HG03103 (cell line): Measurements from ENCODE around the gene PLEKHA7.
A peak's percentile ranks its signal among the peaks of the same experiment; 100 is the strongest.
"Not testable (repeated sequence)": the region's sequence is repeated elsewhere in the genome, so short reads cannot be mapped to it uniquely, and the experiment has no call there.

Source experiments
- ATAC-seq: cut with Tn5 transposase; IDR thresholded peaks from one replicate; pipeline ENCODE4 v1.9.1; 2021; ENCODE audit warnings: low read depth; ENCODE audit not compliant: unreplicated experiment

The PLEKHA7 gene, protein sequence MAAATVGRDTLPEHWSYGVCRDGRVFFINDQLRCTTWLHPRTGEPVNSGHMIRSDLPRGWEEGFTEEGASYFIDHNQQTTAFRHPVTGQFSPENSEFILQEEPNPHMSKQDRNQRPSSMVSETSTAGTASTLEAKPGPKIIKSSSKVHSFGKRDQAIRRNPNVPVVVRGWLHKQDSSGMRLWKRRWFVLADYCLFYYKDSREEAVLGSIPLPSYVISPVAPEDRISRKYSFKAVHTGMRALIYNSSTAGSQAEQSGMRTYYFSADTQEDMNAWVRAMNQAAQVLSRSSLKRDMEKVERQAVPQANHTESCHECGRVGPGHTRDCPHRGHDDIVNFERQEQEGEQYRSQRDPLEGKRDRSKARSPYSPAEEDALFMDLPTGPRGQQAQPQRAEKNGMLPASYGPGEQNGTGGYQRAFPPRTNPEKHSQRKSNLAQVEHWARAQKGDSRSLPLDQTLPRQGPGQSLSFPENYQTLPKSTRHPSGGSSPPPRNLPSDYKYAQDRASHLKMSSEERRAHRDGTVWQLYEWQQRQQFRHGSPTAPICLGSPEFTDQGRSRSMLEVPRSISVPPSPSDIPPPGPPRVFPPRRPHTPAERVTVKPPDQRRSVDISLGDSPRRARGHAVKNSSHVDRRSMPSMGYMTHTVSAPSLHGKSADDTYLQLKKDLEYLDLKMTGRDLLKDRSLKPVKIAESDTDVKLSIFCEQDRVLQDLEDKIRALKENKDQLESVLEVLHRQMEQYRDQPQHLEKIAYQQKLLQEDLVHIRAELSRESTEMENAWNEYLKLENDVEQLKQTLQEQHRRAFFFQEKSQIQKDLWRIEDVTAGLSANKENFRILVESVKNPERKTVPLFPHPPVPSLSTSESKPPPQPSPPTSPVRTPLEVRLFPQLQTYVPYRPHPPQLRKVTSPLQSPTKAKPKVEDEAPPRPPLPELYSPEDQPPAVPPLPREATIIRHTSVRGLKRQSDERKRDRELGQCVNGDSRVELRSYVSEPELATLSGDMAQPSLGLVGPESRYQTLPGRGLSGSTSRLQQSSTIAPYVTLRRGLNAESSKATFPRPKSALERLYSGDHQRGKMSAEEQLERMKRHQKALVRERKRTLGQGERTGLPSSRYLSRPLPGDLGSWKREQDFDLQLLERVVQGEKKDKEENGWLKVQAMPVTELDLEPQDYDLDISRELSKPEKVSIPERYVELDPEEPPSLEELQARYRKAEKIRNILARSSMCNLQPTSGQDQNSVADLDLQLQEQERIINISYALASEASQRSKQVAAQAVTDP

DNA sequence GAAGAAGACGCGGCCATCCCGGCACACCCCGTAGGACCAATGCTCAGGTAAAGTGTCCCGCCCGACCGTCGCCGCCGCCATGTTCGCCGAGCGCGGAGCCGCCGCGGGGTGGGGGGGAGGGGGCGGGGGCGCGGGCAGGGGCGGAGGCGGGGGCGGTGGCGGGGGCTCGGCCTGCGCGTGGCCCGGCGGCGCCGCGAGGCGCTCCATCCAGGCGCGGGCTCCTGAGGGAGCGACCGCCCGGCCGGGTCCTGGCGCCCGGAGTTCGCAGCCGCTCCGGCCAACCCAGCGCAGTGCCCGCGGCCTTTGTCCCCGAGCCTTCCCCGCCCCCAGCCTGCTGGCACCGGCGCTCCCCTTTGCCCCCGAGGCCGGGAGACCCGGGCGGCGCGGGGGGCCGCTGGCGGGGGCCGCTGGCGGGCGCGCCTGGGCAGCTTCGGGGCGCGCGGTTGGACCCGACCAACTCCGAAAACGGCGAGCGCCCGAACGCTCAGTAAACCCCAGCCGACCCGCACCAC lies at the start of gene PLEKHA7:
Gene PLEKHA7, minus strand, starts transcription at position 94 of the 512 bp plus-strand sequence. Its CDS starts 13 bp downstream, at position 81.
- no peak for ATAC-seq

DNA sequence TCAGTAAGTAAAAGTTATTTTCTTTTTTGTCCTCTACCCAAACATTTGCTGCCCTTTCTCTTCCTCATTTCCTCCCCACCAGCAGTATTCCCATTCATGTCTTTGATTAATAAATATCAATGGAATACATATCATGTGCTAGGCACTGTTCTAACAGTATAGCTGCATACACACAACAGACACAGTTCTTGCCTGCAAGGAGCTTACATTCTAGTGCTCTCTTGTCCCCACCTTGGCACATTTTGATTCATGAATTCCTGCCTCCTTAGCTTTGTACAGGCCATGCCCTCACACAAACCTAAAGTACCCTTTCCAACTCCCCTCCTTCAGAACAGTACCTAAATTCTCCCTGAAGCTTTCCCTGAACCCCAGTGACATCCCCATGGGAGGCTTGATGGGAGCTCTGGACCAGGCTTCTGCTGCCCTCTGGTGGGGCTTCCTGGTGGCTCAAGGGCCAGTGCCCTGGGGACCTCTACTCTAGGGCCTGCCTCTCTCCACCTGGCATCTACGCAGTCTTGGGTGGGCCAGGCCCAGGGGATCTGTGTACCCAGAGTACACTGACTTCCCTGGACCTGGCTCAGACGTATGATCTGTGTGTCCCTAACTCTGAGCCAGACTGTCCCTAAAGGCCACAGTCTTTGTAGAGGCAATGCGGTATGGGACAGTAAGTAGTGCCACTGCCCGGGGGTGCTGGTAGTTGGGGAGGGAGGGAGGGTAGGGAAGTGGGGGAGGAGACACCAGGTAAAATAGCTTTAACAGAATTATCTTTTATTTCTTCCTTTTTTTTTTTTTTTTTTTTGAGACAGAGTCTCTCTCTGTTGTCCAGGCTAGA lies 49.2 kb upstream of the PLEKHA7 start:
- peak; percentile 70 for ATAC-seq

DNA sequence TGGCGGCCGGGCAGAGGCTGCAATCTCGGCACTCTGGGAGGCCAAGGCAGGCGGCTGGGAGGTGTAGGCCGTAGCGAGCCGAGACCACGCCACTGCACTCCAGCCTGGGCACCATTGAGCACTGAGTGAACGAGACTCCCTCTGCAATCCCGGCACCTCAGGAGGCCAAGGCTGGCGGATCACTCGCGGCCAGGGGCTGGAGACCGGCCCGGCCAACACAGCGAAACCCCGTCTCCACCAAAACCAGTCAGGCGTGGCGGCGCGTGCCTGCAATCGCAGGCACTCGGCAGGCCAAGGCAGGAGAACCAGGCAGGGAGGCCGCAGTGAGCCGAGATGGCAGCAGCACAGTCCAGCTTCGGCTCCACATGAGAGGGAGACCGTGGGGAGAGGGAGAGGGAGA lies 36.9 kb upstream of the PLEKHA7 start:
- not testable (repeated sequence) for ATAC-seq

DNA sequence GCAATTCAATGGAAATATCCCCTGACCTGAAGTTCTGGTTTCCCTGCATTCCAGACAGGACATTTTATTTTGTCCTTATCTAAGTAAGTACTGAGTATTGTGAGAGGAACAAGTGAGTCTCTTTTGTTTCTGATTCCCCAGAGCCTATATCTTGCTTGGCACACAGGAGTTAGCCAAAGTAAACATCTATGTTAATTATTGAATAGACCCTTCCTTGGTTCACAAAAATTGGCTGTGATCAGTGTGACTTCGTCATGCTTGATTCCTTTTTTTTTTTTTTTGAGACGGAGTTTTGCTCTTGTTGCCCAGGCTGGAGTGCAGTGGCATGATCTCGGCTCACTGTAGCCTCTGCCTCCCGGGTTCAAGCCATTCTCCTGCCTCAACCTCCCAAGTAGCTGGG lies 34.3 kb upstream of the PLEKHA7 start:
- not testable (repeated sequence) for ATAC-seq

DNA sequence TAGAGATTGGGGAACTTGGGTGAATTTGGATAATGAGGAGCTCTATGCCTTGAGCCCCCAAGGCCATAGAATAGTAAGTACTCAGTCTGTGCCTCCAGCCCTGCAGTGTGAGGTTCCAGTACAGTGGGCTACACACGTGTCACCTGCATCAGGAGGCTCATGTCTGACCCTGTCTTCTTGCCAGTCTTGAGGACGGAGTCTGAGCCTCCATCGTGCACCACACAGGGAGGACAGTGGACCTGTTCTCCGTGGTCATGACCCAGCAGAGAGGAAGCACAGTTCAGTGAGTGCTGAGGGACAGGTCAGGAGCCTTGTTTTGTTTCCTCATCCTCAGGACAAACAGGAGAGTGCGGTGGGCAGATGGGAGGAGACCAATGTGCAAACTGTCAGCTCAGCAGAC lies 32.5 kb upstream of the PLEKHA7 start:
- ATAC-seq = no peak

DNA sequence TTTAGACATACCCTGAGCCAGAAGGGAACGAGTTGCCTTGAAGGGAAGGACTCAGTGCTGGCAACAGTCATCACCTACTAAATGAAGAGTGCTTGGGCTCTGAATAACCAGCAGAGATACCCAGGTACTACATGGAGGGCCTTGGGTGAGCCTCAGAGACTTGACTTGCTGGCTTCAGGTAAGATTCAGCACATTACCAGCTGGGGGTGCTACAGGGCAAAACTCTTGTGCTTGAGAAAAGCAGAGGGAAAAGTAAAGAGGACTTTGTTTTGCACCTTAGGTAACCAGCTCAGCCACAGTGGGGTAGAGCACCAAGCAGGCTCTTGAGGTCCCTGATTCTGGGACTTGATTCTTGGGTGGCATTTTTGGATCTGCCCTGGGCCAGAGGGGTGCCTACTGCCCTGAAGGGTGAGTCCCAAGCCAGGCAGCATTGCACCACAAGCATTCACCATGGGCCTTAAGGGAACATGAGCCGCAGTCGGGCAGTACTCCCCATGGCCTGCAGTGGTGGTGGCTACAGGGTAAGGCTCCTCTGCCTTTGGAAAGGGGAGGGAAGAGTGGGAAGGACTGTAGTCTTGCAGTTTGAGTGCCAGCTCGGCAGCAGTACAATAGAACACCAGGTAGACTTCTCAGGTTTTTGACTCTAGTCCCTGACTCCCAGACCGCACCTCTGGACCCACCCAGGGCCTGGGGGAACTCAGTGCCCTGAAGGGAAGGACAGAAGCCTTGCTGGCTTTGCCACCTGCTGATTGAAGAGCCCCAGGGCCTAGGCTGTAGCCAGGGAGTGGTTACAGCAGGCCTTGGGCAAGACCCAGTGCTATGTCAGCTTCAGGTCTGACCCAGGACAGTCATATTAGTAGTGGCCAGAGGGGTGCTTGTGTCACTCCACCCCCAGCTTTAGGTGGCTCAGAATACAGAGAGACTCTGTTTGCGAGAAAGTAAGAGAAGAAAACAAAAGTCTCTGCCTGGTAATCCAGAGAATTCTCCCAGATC lies 22.7 kb upstream of the PLEKHA7 start:
- no peak for ATAC-seq

DNA sequence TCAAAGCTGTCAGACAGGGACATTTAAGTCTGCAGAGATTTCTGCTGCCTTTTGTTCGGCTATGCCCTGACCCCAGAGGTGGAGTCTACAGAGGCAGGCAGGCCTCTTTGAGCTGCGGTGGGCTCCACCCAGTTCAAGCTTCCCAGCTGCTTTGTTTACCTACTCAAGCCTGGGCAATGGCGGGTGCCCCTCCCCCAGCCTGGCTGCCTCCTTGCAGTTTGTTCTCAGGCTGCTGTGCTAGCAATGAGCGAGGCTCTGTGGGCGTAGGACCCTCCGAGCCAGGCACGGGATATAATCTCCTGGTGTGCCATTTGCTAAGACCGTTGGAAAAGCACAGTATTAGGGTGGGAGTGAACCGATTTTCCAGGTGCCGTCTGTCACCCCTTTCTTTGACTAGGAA lies 19.8 kb upstream of the PLEKHA7 start:
- ATAC-seq = not testable (repeated sequence)

DNA sequence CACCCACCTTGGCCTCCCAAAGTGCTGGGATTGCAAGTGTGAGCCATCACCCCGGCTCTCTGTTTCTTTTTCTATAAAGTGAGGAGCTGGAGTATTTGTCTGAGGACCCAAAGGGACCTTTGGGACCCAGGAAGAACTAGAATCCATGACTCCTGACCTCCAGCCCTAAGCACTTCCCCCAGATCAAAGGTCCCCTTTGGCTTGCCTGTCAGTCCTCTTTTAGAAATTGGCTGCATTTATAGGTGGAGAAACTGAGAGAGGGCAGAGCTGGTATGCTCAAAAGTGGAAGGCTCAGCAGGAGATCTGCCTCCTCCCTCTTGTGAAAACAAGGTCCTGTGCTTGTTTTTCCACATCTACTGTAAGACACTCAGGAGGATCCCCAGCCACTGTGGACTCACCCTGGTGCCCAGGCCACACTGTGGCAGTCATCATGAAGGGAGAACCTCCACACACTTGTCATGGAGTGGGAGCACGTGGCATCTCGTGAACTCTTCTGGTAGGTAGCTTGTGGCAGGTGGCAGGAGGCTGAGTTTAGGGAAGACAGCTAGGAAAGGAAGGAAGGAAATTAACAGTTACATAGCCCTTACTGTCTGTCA lies 12.4 kb upstream of the PLEKHA7 start:
- no peak for ATAC-seq

DNA sequence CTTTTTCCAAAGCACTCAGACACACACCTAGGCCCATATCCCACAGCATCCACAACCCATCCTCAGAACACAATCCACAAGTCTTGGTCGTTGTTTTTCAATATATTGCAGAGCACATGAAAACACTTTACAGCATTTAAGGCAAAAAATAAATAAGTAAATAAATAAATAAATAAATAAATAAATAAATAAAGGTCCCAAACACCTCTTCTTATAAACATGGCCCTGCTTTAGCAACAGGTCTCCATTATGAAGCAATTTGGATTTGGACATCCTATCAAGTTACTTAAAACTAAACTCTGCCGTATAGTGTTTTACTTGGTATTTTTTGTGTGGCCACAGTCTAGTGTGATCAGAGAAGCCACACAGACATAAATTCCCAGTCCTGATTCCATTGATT lies 10.7 kb upstream of the PLEKHA7 start:
- ATAC-seq = no peak

DNA sequence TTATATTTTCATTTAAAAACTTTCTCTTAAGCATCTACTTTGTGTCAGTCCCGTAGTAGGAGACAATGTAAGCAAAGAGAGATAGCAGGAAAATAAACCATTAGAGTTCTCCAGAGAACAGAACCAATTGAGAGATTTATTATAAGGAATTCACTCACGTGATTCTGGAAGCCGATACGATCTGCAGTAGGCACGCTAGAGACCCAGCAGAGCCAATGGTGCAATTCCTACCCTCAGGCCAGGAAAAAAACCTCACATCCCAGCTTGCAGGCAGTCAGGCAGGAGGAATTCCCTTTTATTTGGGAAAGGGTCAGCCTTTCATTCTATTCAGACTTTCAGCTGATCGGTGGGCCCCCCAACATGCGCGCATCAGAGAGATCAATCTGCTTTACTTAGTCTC lies 7.3 kb upstream of the PLEKHA7 start:
- ATAC-seq = no peak

DNA sequence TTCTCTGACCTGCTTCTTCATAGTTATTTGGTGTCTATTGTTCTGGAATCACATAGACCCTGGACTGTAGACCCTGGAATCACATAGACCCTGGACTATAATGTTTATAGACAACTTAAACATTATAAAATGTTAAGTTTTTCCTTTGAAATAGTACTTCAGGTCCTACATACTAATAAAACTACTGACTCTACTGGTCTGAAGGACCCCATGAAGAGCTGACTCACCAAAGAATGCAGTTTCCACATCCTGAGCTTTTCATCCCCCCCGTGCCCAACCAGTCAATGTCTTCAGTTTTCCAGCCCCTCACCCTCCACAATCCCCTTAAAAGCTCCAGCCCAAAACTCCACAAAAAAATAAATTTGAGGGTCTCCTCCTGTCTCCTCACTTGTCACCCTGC lies 6.6 kb upstream of the PLEKHA7 start:
- no peak for ATAC-seq

DNA sequence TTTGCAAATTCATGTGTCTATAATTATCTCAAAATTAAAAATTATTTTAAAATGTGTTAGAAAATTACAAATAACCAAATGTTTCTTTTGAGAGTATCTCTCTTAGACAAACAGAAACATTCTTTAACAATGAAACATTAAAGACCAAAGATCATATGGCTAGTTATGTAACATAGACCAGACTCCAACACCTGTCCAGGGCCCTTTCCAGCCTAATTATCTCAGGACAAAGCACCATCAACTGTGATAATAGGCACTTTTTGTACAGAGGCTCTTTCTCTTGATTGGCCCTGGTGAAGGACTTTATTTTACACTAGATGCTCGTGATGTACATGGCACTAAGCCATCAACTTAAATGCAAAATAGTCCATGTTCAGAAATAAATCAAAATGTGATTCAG lies 5.0 kb upstream of the PLEKHA7 start:
- ATAC-seq = no peak

DNA sequence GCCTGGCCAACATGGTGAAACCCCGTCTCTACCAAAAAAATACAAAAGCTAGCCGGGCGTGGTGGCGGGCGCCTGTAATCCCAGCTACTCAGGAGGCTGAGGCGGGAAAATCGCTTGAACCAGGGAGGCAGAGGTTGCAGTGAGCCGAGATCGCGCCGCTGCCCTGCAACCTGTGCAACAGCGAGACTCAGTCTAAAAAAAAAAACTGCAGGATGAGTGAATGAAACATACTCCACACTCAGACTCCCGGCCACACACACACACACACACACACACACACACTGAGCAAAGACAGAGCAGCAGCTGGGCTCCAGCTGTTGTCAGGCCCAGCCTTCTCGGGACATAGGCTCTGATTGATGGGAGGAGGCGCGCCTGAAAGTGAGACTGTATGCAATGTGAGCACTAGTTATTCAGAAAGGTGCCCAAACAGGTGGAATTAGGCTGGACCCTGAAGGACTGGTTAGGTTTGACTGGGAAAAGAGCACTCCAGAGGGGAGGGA lies 1.5 kb upstream of the PLEKHA7 start:
- ATAC-seq = no peak

DNA sequence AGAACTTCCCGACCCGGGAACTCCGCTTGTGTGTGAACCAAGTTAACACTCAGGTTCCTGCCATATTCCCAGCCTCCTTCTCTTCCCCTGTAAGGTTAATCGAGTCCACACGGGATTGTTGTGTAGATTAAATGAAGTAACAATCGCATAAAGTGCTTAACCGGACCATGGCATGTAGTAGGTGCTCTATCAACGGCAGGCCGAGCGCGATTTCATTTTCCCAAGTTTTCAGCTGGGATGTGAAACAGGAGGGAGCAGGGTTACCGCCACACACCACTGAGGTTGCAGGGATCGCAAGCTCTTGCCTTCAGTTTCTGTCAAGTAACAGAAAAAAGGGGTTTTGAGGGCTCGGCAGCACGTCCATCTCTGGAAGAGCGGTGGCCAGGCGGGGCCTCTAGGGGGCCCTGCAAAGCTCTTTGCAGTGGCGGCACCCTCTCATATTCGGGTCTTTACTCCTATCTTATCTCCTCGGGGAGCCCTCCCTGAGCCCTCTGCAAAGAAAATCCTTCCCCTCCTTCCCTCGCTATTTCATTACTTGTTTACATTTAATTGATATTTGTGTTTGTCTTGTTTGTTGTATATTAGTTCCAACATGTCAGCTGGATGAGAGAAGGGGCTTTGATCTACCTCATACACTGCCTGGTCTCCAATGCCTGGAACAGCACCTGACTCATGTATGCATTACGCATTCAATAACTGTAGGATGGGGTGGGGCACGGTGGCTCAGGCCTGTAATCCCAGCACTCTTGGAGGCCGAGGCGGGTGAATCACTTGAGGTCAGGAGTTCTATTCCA lies 816 bp upstream of the PLEKHA7 start:
- ATAC-seq = no peak

DNA sequence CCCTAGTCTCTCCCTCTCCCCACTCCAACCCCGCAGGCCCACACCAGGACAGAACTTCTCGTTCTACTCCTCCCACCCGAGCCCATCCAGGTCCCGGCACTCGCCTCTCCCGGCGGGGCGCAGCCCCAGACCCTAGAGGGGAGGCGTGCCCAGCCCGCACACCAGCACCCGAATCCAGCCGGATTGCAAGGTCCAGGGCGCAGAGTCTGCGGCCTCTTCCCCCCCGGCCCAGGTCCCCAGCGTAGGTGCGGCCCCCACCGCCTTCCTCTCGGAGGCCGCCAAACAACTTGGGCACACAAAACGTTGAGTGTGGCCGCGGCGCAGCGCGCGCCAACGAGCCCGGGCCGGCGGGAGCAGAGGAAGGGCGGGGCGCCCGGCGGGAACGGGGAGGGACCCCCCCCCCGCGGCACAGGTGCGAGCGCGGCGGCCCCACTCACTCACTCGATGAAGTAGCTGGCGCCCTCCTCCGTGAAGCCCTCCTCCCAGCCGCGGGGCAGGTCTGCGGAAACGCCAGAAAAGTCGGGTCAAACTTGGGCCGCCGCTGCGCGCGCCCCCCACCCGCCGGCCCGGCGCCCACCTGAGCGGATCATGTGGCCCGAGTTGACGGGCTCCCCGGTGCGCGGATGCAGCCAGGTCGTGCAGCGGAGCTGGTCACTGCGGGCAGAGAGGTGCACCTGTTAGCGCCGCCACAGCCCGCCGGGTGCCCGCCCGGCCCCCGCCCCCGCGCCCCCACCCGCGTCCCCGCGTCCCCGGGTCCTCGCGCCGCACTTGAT lies 480 bp downstream of the PLEKHA7 start:
- ATAC-seq = no peak

DNA sequence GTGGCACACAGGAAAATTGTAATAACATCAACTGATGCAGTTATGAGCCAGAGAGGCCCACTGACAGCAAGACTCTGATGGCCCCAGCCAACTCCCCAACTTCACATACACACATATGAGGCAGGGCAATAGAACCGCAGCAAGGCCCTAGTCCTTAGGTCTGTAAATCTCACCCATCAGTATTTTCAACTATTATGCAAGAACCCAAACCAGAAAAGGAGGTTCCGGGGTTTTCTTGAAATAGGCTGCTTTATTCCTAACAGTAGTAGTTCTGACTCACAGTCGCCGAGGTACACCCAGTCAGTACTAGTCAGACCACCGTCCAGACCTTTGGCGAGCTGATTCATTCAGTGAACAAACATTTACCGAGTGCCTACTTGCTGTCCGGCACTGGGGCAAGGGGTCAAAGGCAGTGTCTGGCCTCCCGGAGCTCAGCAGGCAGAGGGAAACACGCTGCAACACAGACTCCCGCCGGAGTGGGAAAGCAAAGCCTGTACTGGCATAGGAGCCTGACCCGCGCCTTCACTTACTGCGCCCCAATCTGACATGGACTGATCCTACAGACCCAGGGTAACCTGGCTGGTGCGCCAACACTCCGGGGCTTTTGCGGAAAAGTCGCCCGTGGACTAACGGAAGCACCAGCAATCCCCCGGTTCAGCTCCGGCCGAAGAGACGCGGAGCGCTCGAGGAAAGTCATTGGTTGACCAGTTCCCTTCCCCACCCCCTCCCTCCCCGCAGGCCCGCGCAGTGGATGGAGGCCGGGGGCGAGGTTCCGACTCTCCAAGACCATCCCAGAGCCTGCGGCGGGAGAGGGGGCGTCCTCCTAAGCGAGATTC lies 1.3 kb downstream of the PLEKHA7 start:
- no peak for ATAC-seq
